HepG2 (cell line): ENCODE measurements around the gene SMARCA4. TPM values are rescaled to one million over a fixed set of nuclear protein-coding genes. Genes with fewer than 3 reads are reported as not detected.
A peak's percentile ranks its signal among the peaks of the same experiment; 100 is the strongest.

Source experiments
- BCL6 ChIP-seq: IDR thresholded peaks from 2 replicates; pipeline ENCODE4 v1.6.1; 2016; ENCODE audit warnings: missing genetic modification reagents, missing compliant biosample characterization
- EZH2 ChIP-seq: conservative IDR thresholded peaks from 2 replicates; pipeline ENCODE4 v1.6.1; 2012; ENCODE audit warnings: mild to moderate bottlenecking, low read depth, low read length, moderate library complexity
- FOSL2 ChIP-seq: sonication (generic); formaldehyde crosslinking; IDR thresholded peaks from 2 replicates; pipeline ENCODE4 v1.4.0; 2020; ENCODE audit warnings: missing genetic modification reagents
- FOXK1 ChIP-seq: sonication (generic); formaldehyde crosslinking; IDR thresholded peaks from 2 replicates; pipeline ENCODE4 v1.4.0; 2020; ENCODE audit warnings: low read depth, missing genetic modification reagents, borderline replicate concordance
- GABPB1 ChIP-seq: IDR thresholded peaks from 2 replicates; pipeline ENCODE4 v1.6.1; 2016; ENCODE audit warnings: mild to moderate bottlenecking, missing genetic modification reagents, moderate library complexity, missing compliant biosample characterization
- GFI1 ChIP-seq: sonication (generic); formaldehyde crosslinking; IDR thresholded peaks from 2 replicates; pipeline ENCODE4 v1.5.0; 2020; ENCODE audit warnings: missing genetic modification reagents, mild to moderate bottlenecking, borderline replicate concordance
- MAFK ChIP-seq, 2 experiments: IDR thresholded peaks in 1 of 2; conservative IDR thresholded peaks in 1 of 2; 2 replicates each; pipeline ENCODE4 v1.6.1; 2011; ENCODE audit warnings: improper control_type of control experiment in 2 of 2, low read length in 2 of 2
- MAZ ChIP-seq, 2 experiments: sonication (generic) in 1 of 2; formaldehyde crosslinking in 1 of 2; IDR thresholded peaks; 2 replicates each; pipeline versions ENCODE4 v1.5.0 to v1.6.1; 2012 to 2020; ENCODE audit warnings: low read depth in 2 of 2, mild to moderate bottlenecking in 2 of 2, borderline replicate concordance in 1 of 2, improper control_type of control experiment in 1 of 2, low read length in 1 of 2, missing genetic modification reagents in 1 of 2, moderate library complexity in 1 of 2
- MBD4 ChIP-seq: IDR thresholded peaks from 2 replicates; pipeline ENCODE4 v1.6.1; 2012; ENCODE audit warnings: low read length, inconsistent platforms, borderline replicate concordance
- MNT ChIP-seq: fragments of 450-650 bp; IDR thresholded peaks from 2 replicates; pipeline ENCODE4 v1.6.1; 2016
- NFIC ChIP-seq: IDR thresholded peaks from 2 replicates; pipeline ENCODE4 v1.6.1; 2012; ENCODE audit warnings: mild to moderate bottlenecking, low read length, inconsistent platforms
- NONO ChIP-seq, 2 experiments: fragments of 450-650 bp in 1 of 2; sonication (generic) in 1 of 2; formaldehyde crosslinking in 1 of 2; IDR thresholded peaks in 1 of 2; conservative IDR thresholded peaks in 1 of 2; 2 replicates each; pipeline versions ENCODE4 v1.6.1 to v1.8.0; 2017 to 2022; ENCODE audit warnings: mild to moderate bottlenecking in 1 of 2, missing genetic modification reagents in 1 of 2, moderate library complexity in 1 of 2
- SMAD3 ChIP-seq: sonication (generic); formaldehyde crosslinking; IDR thresholded peaks from 2 replicates; pipeline ENCODE4 v1.4.0; 2020; ENCODE audit warnings: missing genetic modification reagents
- SRF ChIP-seq: IDR thresholded peaks from 2 replicates; pipeline ENCODE4 v1.6.1; 2011; ENCODE audit warnings: mild to moderate bottlenecking, low read depth, low read length, moderate library complexity
- SRY ChIP-seq: sonication (generic); formaldehyde crosslinking; IDR thresholded peaks from 2 replicates; pipeline ENCODE4 v1.8.0; 2022; ENCODE audit warnings: mild to moderate bottlenecking, missing genetic modification reagents
- ZBTB44 ChIP-seq: sonication (generic); formaldehyde crosslinking; IDR thresholded peaks from 2 replicates; pipeline ENCODE4 v1.4.0; 2020; ENCODE audit warnings: missing genetic modification reagents
- ZFP37 ChIP-seq: sonication (generic); formaldehyde crosslinking; IDR thresholded peaks from 2 replicates; pipeline ENCODE4 v1.4.0; 2020; ENCODE audit warnings: missing genetic modification reagents, borderline replicate concordance
- ZNF10 ChIP-seq: sonication (generic); formaldehyde crosslinking; IDR thresholded peaks from 2 replicates; pipeline ENCODE4 v1.4.0; 2020; ENCODE audit warnings: mild to moderate bottlenecking, low read depth, missing genetic modification reagents, borderline replicate concordance
- ZNF30 ChIP-seq: sonication (generic); formaldehyde crosslinking; IDR thresholded peaks from 2 replicates; pipeline ENCODE4 v1.5.0; 2020; ENCODE audit warnings: mild to moderate bottlenecking, missing genetic modification reagents
- ZNF362 ChIP-seq: sonication (generic); formaldehyde crosslinking; IDR thresholded peaks from 2 replicates; pipeline ENCODE4 v1.4.0; 2020; ENCODE audit warnings: missing genetic modification reagents, mild to moderate bottlenecking, borderline replicate concordance
- ZNF513 ChIP-seq: sonication (generic); formaldehyde crosslinking; conservative IDR thresholded peaks from 2 replicates; pipeline ENCODE4 v1.5.0; 2020; ENCODE audit warnings: missing genetic modification reagents
- ZNF710 ChIP-seq: sonication (generic); formaldehyde crosslinking; IDR thresholded peaks from 2 replicates; pipeline ENCODE4 v1.5.0; 2020; ENCODE audit warnings: mild to moderate bottlenecking, missing genetic modification reagents, borderline replicate concordance
- ZNF792 ChIP-seq: IDR thresholded peaks from 2 replicates; pipeline ENCODE4 v1.6.1; 2016
- polyA plus RNA-seq, 8 experiments: library from polyadenylated mRNA; depleted of rRNA in 3 of 8; stranded (reverse) in 7 of 8; unstranded in 1 of 8; fragments of >200 nt; fragmentation: Illumina TruSeq in 4 of 8; extraction: Trizol in 4 of 8; gene quantifications; 2 replicates each; pipeline versions ENCODE4 v1.2.1 to v1.2.3, GENCODE V29; 2011 to 2016; ENCODE audit warnings: low read depth in 4 of 8, missing spikeins in 1 of 8, mixed read lengths in 1 of 8; ENCODE audit not compliant: insufficient read depth in 1 of 8
- total RNA-seq, 5 experiments: library from RNA; depleted of rRNA; stranded (reverse); fragments of >200 nt; fragmentation: Illumina TruSeq; extraction: Trizol; gene quantifications; 2 replicates each; pipeline ENCODE4 v1.2.3, GENCODE V29; 2016; ENCODE audit warnings: low read depth in 1 of 5

The SMARCA4 gene
- total and polyA plus RNA-seq, 2 of the 13 experiments (the other 11 are each of a cell fraction or from before 2014, with no cell fraction given) = 25.4 to 45.9 TPM

GRCh38 chr19:11092181-11092538, 131.3 kb downstream of the SMARCA4 start (continued):
- TF ChIP-seq ZNF362 = peak; percentile 77; the same call in 1 of the 2 replicates
- peak; percentile 70 for TF ChIP-seq SRF
- TF ChIP-seq ZNF792 (CRISPR knock-in tag) = no peak
- TF ChIP-seq ZNF513 (CRISPR knock-in tag) = no peak
- peak; percentile 13; the same call in 1 of the 2 replicates for TF ChIP-seq SMAD3 (CRISPR knock-in tag)
- TF ChIP-seq ZNF710 = no peak
- no peak for TF ChIP-seq ZBTB44 (CRISPR knock-in tag)
- no peak for TF ChIP-seq MAZ (IDR thresholded peaks at IDR 0.05; ENCODE audit: borderline replicate concordance, low read depth, low read length)
- TF ChIP-seq MAZ (CRISPR knock-in tag; IDR thresholded peaks at IDR 0.05; ENCODE audit: low read depth) = no peak
- no peak for TF ChIP-seq SRY (CRISPR knock-in tag)
- no peak for TF ChIP-seq ZNF30 (CRISPR knock-in tag)
- no peak for TF ChIP-seq EZH2
- TF ChIP-seq NFIC = no peak
- TF ChIP-seq NONO (IDR thresholded peaks at IDR 0.05) = no peak
- no peak for TF ChIP-seq NONO (CRISPR knock-in tag; conservative IDR thresholded peaks at IDR 0.05)
- TF ChIP-seq GABPB1 = peak; percentile 39; the same call in 1 of the 2 replicates
- no peak for TF ChIP-seq ZFP37
- no peak for TF ChIP-seq GFI1
- TF ChIP-seq MNT = no peak
- TF ChIP-seq FOXK1 (CRISPR knock-in tag) = no peak
- no peak for TF ChIP-seq MBD4
- TF ChIP-seq BCL6 (CRISPR knock-in tag) = no peak
- TF ChIP-seq FOSL2 = peak; percentile 67
- no peak for TF ChIP-seq ZNF10 (CRISPR knock-in tag)
- no peak for TF ChIP-seq MAFK (conservative IDR thresholded peaks at IDR 0.05 in 1 of 2, IDR thresholded peaks at IDR 0.05 in 1 of 2; ENCODE audit: low read length in 2 of 2)
